ENCODE measurements around the gene MLLT6.

MLLT6 gene

DNA sequence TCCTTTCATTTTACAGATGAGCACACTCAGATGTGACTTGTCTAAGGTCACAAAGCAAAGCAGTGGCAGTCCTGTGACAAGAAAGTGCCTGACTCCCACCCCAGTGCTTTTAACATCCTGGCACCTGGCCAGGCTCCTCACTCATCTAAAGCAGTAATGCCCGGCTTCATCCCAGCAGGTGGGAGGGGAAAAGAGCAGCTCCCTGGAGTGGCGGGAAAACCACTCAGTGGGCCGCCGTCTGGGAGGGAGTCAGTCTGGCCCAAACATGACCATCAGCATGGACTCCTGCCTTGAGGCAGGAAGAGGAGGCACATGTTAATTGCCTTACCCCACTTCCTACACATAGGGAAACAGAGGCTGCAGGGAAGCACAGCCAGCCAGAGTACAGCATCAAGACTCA is 40.5 kb downstream of the MLLT6 start:
- DNase-seq, result no peak

GRCh38 chr17:38746004-38746848 is 41.2 kb downstream of the MLLT6 start:
- no peak for DNase-seq

DNA sequence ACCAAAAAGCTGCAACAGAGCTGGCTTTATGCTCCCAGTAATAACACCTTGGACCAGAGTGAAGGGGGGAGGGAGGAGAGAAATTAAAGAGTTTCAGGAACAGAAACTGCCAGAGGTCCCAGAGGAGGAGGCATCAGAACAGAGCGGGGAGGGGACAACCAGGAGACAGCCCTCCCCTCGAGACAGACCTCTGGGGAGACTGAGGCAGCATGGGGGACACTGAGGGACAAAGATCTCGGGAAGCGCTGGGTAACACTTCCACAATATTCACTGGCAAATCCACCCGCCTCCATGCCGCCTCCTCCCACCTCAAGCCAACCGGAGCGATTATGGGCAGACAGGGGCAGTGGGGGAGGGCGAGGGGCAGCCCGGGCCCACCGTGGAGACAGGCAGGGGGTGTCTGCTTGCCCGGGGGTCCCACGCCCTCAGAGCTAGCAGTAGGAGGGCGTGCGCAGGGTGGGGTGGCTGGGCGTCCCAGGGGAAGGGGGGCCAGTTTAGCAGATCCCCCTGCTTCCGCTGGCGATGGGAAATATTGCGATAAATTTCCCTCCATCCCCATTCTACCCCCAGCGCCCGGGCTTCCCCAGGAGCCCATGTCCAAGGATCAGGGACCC is 41.9 kb downstream of the MLLT6 start:
- DNase-seq, result no peak

DNA sequence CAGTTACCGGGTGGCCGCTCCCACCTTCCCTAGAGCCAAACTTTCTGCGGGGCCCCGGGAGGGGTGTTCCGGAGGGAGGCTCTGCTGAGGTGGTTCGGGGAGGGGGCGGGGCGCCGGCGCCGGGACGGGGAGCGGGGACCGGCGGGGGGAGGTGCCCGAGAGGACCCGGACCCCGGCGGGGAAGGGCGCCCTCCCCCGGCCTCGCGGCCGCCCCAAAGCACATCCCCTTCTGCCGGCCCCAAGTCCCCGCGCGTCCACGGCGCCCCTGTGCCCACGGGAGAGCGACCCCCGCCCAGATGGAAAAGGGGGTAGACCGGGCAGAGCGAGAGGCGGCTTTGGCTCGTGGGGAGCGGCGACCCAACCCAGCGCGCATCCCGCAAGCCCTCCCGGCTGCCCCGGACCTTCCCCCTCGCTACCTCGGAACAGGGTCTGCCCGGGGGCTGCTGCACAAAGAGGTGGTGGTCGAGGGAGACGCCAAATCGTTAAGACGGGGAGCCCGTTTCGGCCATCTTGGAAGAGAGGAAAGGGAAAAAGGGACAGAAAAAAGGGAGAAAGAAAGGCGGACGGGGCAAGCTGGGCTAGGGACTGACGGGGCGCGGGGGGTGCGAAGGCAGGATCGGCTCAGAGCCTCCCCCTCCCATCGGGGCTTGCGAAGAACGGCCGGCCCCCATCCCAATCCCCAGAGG is 42.5 kb downstream of the MLLT6 start:
- no peak for DNase-seq

- DNase-seq, result no peak
These were observed 43.2 kb downstream of the MLLT6 start, which contains the start of gene PCGF2 for GRCh38 chr17:38748149-38748891. Gene PCGF2 (minus strand): TSS chr17:38748336. CDS start chr17:38740402, 7,934 bp downstream.

DNA sequence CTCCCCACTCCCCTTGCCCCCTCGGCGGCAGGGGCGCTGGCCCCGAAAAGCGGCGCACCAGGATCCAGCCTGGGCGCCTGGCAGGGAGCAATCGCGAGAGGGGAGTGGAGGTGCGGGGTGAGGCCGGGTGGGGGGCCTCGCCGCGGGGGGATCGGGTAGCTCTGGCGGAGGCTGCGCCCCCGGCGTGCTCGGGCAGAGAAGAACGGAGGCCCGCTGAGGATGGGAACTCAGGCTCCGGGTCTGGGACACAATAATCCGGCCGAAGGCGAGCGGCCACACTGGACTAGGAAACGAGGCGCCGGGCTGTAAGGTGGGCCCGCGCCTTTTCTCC is 43.8 kb downstream of the MLLT6 start:
- no peak for DNase-seq

DNA sequence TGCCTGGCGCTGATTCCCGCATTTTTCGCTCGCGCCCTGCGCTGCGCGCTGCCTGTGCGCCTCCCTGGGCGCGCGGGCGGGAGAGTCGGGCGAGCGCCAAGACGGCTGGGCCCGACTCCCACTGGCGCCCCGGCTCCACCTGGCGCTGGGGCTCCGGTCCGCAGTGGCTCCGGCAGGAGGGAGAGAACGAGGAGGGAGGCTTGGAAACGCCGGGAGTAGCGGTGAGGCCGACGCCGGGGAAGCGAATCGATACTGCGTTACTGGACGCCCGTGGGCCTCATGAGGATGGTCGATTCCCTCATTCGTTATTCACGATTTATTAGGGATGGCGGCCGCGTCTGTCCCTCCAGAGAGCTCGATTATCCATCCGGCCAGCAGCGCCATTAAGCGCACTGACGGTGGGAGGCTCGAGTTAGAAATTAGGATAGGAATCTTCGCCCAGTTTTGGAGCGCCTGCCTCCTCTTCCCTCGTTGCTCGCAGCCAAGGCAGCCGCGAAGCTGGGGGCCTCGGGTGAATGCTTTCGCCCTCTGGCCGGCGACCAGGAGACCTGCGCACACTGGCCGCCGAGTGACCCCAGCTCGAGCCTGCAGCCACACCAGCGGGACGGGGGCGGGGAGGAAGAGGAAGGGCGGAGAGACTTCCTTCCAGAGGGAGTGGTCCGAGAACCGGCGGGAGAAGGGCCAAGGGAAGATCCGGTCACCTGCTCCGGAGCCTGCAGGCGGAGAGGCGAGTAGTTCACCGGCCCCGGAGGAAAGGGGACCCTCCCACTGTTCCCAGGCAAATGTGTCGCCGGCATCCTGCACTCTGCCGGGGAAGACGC is 44.4 kb downstream of the MLLT6 start:
- DNase-seq, result no peak

- no peak for DNase-seq
These were observed 44.9 kb downstream of the MLLT6 start for GRCh38 chr17:38750044-38750311.

GRCh38 chr17:38750312-38751121 is 45.4 kb downstream of the MLLT6 start:
- DNase-seq, result no peak

- no peak for DNase-seq
These were observed 46.2 kb downstream of the MLLT6 start for GRCh38 chr17:38751144-38751807.

DNA sequence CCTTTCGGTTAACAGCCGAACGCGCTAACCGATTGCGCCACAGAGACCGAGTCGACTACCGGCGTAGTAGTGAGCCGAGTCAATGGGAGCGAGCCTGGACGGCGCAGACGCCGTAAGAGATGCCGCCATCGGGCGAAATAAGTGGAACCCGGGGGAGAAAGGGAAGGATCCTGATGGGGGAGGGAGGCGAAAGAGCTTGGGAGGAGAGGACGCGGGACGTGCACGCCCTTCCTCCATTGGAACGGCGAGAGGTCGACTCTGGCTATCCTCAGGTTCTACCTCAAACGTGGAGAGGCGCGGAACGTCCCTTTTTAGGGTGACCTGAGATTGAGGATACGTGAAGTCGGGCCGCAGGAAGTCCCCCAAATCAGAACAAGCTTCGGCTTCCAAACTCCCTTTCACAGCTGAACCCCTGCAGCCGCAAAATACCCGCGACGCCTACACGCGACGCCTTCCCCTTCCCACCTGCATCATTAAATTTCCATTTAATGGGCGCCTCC is 46.8 kb downstream of the MLLT6 start:
- DNase-seq, result peak; percentile 78

- DNase-seq, result peak; percentile 93
These were observed 47.4 kb downstream of the MLLT6 start, which contains the start of gene PSMB3 for GRCh38 chr17:38752308-38753070. Gene PSMB3 (plus strand): TSS chr17:38752741. CDS start chr17:38752827, 86 bp downstream.

GRCh38 chr17:38753071-38753506 is 48.0 kb downstream of the MLLT6 start:
- no peak for DNase-seq

- DNase-seq, result no peak
These were observed 56.5 kb downstream of the MLLT6 start for GRCh38 chr17:38761612-38762011.

DNA sequence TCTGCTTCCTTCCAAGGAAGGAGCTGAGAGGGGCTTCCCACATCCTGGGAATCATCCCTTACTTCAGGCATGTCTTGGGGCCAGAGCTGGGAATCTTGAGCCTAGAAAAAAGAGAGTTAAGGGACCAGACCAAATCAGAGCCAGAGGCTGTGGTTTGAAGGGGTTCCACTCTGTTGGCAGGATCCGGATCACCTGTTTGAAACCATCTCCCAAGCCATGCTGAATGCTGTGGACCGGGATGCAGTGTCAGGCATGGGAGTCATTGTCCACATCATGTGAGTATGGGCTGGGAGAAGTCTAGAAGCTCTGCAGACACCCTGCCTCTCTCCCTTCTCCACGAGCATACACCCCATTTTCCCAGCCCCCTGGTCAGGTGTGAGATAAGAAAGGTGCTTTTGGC is 57.2 kb downstream of the MLLT6 start:
- DNase-seq, result no peak

DNA sequence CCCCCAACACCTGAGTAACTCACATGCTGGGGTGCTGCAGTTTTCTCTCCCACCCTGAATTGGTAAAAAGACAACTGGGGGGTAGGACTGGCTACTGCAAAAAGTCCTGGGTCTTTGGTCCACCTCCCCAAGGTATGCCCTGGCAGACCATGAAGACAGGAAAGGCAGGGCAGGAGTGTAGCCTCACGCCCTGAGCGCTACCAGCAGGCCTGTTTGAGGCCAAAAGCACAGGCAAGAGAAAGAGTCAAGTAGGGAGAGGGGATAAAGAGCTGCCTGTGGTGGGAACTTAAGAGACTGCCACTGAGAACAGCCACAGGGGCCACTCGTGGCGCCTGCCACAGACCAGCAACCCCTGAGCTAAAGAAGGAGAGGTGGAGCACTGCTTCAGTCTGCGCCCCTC is 61.3 kb downstream of the MLLT6 start:
- DNase-seq, result no peak

- no peak for DNase-seq
These were observed 63.3 kb downstream of the MLLT6 start for GRCh38 chr17:38768417-38768816.

DNA sequence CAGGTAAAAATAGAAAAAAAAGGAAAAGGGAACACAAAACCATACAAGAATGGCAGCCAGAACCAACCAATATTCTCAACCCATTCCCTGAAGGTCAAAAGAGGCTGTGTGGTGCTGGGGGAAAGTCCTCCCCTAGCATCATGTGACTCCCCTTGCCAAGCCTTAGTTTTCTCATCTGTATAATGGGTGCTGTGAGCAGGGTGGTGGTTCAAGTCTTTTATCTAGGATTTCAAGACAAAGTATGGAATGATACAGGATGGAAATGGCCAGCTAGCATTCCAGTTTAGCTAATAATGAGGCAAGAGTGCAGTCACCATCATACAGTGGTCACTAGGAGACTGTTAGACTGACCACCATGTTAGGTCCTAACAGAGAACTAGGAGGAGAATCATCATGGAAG is 68.2 kb downstream of the MLLT6 start:
- no peak for DNase-seq

- DNase-seq, result no peak
These were observed 72.7 kb downstream of the MLLT6 start for GRCh38 chr17:38777641-38778250.
